ENCODE measurements around the gene SLC48A1.

- TF ChIP-seq POLR2A (IDR thresholded peaks at IDR 0.05) (no peak), CTCF (IDR thresholded peaks at IDR 0.05) (no peak)
These were observed 338 bp upstream of the SLC48A1 start for GRCh38 chr12:47772738-47773061.

Measured in prostate gland (tissue), 2 donors.